Posterior cingulate gyrus (tissue), 11 donors: Measurements from ENCODE around the gene RALGAPA2.

ENCODE experiments used
- DNase-seq, 10 donors: peaks; one replicate each; pipeline versions ENCODE4 v3.0.0 to v3.0.0-alpha.2; 2020 to 2021; ENCODE audit warnings: mixed read lengths in 3 of 10
- intact Hi-C: fragments of 100-400 bp; cut with DNase I; formaldehyde crosslinking; loops from one replicate; pipeline ENCODE4 v1.15.1; 2023

The RALGAPA2 gene

GRCh38 chr20:20393207-20394120, 319.0 kb downstream of the RALGAPA2 start:
- DNase-seq = no peak
- intact Hi-C loops = no loop called here

GRCh38 chr20:20391766-20392165, 320.7 kb downstream of the RALGAPA2 start:
- DNase-seq = no peak

GRCh38 chr20:20391115-20391514, 321.3 kb downstream of the RALGAPA2 start:
- no peak for DNase-seq
- intact Hi-C loops = no loop called here

More at GRCh38 chr20:20391766-20392165, 320.7 kb downstream of the RALGAPA2 start:
- intact Hi-C loops = no loop called here

- no peak for DNase-seq
- intact Hi-C loops = no loop called here
Measured at GRCh38 chr20:20390393-20390792, 322.1 kb downstream of the RALGAPA2 start.

- DNase-seq = no peak
- intact Hi-C loops = no loop called here
Measured at GRCh38 chr20:20386192-20386591, 326.3 kb downstream of the RALGAPA2 start.

GRCh38 chr20:20375862-20376261, 336.6 kb downstream of the RALGAPA2 start:
- intact Hi-C loops = no loop called here
- no peak for DNase-seq

GRCh38 chr20:20373091-20373571, 339.3 kb downstream of the RALGAPA2 start:
- intact Hi-C loops = no loop called here
- peak in 4 of 10 donors; percentile 49 to 92 (median 88) for DNase-seq

- intact Hi-C loops = no loop called here
- DNase-seq = no peak
Measured at GRCh38 chr20:20371681-20372080, 340.8 kb downstream of the RALGAPA2 start.

GRCh38 chr20:20371083-20371482, 341.4 kb downstream of the RALGAPA2 start:
- DNase-seq = no peak
- intact Hi-C loops = no loop called here

- intact Hi-C loops = no loop called here
- no peak for DNase-seq
Measured at GRCh38 chr20:20370094-20370575, 342.3 kb downstream of the RALGAPA2 start.

- intact Hi-C loops = loop anchor here (5.0 kb wide), 1 partner anchor 38 kb away; no protein-coding TSS in a partner anchor
- peak in 6 of 10 donors; percentile 15 to 87 (median 26) for DNase-seq
Measured at GRCh38 chr20:20369250-20370093, 343.0 kb downstream of the RALGAPA2 start.

GRCh38 chr20:20368418-20369249, 343.8 kb downstream of the RALGAPA2 start:
- intact Hi-C loops = loop anchor here (5.0 kb wide), 1 partner anchor 39 kb away; no protein-coding TSS in a partner anchor
- peak in 3 of 10 donors; percentile 18 to 85 (median 40) for DNase-seq

- DNase-seq = peak; percentile 54 to 96 (median 68)
- intact Hi-C loops = loop anchor here (5.0 kb wide), 1 partner anchor 40 kb away; no protein-coding TSS in a partner anchor
Measured at GRCh38 chr20:20367575-20368417, 344.6 kb downstream of the RALGAPA2 start, which contains the start of gene INSM1. Gene INSM1, plus strand, starts transcription at chr20:20368104. Its CDS starts 164 bp downstream, at chr20:20368268.

GRCh38 chr20:20366876-20367574, 345.4 kb downstream of the RALGAPA2 start:
- intact Hi-C loops = loop anchor here (5.0 kb wide), 1 partner anchor 40 kb away; no protein-coding TSS in a partner anchor
- peak in 7 of 10 donors; percentile 33 to 88 (median 55) for DNase-seq

- peak in 1 of 10 donors; percentile 6 for DNase-seq
- intact Hi-C loops = loop anchor here (5.0 kb wide), 1 partner anchor 41 kb away; no protein-coding TSS in a partner anchor
Measured at GRCh38 chr20:20366551-20366875, 345.9 kb downstream of the RALGAPA2 start.

- no peak for DNase-seq
- intact Hi-C loops = loop anchor here (5.0 kb wide), 1 partner anchor 42 kb away; no protein-coding TSS in a partner anchor
Measured at GRCh38 chr20:20365480-20366161, 346.8 kb downstream of the RALGAPA2 start.
